Effector memory CD8-positive, alpha-beta T cell (primary cell): Measurements from ENCODE around the gene NKTR.
A peak's percentile ranks its signal among the peaks of the same experiment; 100 is the strongest.

Source experiments
- ATAC-seq: fragments of 150-1000 bp; cut with Tn5 transposase; replicated peaks from 2 replicates; pipeline ENCODE4 v1.10.0; 2021; ENCODE audit warnings: mild to moderate bottlenecking, moderate library complexity
- DNase-seq, 3 experiments: peaks; one replicate each; pipeline ENCODE4 v3.0.0; 2021
- H3K27ac Mint-ChIP-seq, 2 donors: one replicate each; pipeline ENCODE4 v1.8.0; 2022; ENCODE audit warnings: mild to moderate bottlenecking in 2 of 2, mixed read lengths in 2 of 2, moderate library complexity in 2 of 2
- H3K27me3 Mint-ChIP-seq, 2 donors: one replicate each; pipeline ENCODE4 v1.8.0; 2022; ENCODE audit warnings: mixed read lengths in 2 of 2
- H3K36me3 Mint-ChIP-seq: one replicate; pipeline ENCODE4 v1.8.0; 2022; ENCODE audit warnings: mild to moderate bottlenecking, moderate library complexity, mixed read lengths; ENCODE audit not compliant: insufficient read depth
- H3K4me1 Mint-ChIP-seq, 2 donors: one replicate each; pipeline ENCODE4 v1.8.0; 2022; ENCODE audit warnings: low read depth in 2 of 2, mixed read lengths in 2 of 2
- H3K4me3 Mint-ChIP-seq, 2 donors: one replicate each; pipeline ENCODE4 v1.8.0; 2022; ENCODE audit warnings: mild to moderate bottlenecking in 2 of 2, mixed read lengths in 2 of 2, moderate library complexity in 2 of 2
- H3K9me3 Mint-ChIP-seq, 2 donors: one replicate each; pipeline ENCODE4 v1.8.0; 2022; ENCODE audit warnings: mixed read lengths in 2 of 2

The NKTR gene

DNA sequence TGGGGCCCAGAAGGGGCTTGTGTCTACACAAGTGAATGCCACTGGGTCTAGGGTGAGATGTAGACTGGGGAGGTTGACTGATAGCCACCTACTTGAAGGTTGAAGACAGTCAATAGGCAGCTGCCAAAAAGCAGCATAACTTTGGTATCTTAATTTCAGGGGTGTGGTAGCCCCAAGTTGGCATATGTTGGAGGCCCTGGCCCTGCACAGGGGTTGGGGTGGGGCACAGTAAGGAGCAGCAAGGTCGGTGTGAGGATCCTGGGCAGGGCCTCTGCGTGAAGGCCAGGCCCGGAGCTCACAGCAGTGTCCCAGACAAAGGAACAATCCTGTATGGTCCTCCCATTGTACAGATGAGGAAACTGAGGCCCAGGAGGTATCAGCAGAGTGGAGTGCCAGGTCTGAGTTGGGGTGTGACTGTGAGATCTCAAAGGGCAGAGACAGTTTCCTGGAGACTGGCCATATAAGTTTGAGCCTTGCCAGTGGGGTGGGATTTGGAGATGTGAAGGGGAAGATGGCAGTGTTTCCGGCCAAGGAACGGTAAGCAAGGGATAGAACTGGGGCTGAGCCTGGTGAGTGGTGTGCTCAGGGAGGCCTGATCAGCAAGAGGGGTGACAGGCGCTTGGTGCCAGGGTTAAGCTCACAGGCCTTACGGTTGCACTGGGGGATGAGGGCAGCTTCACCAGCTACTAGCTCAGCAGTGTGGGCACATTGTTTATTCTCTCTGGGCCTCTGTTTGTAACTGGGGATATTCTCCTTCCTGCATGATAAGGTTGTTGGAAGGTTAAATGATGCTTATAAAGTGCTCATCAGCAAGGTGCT lies 86.6 kb downstream of the NKTR start:
- Mint-ChIP-seq H3K9me3 (no peaks in the 10 kb centered on the region), H3K4me3 (no peak overlapping the region), H3K4me1 (peaks cover 0 to 2% of the 10 kb centered on the region in 2 donors), H3K27ac (no peak overlapping the region), H3K36me3 (no peaks in the 10 kb centered on the region), H3K27me3 (peaks cover 17 to 79% of the 10 kb centered on the region in 2 donors)
- no peak for ATAC-seq
- DNase-seq, result no peak

DNA sequence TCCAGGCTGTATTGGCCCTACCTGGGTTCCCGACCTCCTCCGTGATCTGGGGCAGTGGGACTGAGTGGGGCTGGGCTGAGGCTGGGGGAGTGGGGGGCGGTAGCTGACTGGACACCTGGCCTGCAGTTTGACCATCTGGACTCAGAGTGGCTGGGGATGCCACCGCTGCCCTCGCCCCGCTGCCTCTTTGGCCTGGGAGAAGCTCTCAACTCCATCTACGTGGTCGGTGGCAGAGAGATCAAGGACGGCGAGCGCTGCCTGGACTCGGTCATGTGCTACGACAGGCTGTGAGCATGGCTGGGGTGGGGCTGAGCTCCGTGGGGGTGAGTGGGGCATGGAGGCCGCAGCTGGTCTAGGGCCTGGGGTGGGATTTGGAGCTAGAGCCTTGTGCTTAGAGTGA lies 87.5 kb downstream of the NKTR start:
- H3K9me3 Mint-ChIP-seq, result no peaks in the 10 kb centered on the region
- no peaks in the 10 kb centered on the region for H3K36me3 Mint-ChIP-seq
- H3K27me3 Mint-ChIP-seq, result peaks cover 12 to 73% of the 10 kb centered on the region in 2 donors
- ATAC-seq, result no peak
- H3K4me1 Mint-ChIP-seq, result peaks cover 0 to 2% of the 10 kb centered on the region in 2 donors
- no peak for DNase-seq
- H3K4me3 Mint-ChIP-seq, result no peak overlapping the region
- H3K27ac Mint-ChIP-seq, result peak overlapping the region in 1 of 2 donors; percentile 26

GRCh38 chr3:42688487-42689420 lies 88.3 kb downstream of the NKTR start:
- peaks cover 7 to 66% of the 10 kb centered on the region in 2 donors for H3K27me3 Mint-ChIP-seq
- H3K36me3 Mint-ChIP-seq, result no peaks in the 10 kb centered on the region
- peaks cover 0 to 2% of the 10 kb centered on the region in 2 donors for H3K4me1 Mint-ChIP-seq
- DNase-seq (no peak), ATAC-seq (no peak)
- no peaks in the 10 kb centered on the region for H3K9me3 Mint-ChIP-seq
- no peak overlapping the region for H3K27ac Mint-ChIP-seq
- no peak overlapping the region for H3K4me3 Mint-ChIP-seq

DNA sequence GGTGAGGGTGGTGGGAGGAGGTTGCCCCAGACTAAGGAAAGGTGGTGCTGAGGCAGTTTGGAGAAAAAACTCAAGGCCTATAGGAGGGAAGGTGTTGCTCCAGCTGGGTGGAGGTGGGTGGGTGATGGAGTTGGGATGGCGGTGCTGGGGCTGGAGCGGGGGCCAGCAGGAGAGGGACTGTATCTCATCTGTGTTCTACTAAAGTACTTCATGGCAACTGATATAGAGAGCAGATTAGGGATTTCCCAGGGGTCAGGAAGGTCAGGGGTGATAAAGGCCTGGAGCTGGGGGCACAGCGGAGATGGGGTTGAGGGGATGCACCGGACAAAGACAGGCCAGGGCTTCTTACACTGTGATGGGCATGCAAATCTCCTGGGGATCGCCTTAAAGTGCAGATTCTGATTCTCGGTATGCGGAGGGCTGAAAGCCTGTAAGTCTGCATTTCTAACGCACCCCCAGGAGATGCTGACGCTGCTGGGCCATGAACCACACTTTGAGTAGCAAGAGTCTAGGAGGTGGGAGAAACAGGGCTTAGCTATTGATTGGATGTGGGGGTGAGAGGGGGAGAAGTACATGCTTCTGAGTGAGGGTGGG lies 89.0 kb downstream of the NKTR start:
- Mint-ChIP-seq H3K9me3 (no peaks in the 10 kb centered on the region), H3K4me3 (no peak overlapping the region), H3K4me1 (peaks cover 0 to 2% of the 10 kb centered on the region in 2 donors), H3K27ac (peak overlapping the region in 1 of 2 donors; percentile 15), H3K36me3 (no peaks in the 10 kb centered on the region), H3K27me3 (peaks cover 7 to 64% of the 10 kb centered on the region in 2 donors)
- no peak for DNase-seq
- ATAC-seq, result no peak

- H3K36me3 Mint-ChIP-seq, result no peaks in the 10 kb centered on the region
- H3K9me3 Mint-ChIP-seq, result no peaks in the 10 kb centered on the region
- H3K4me3 Mint-ChIP-seq, result no peak overlapping the region
- peaks cover 7 to 57% of the 10 kb centered on the region in 2 donors for H3K27me3 Mint-ChIP-seq
- H3K4me1 Mint-ChIP-seq, result peaks cover 0 to 2% of the 10 kb centered on the region in 2 donors
- DNase-seq, result no peak
- ATAC-seq, result no peak
- H3K27ac Mint-ChIP-seq, result peak overlapping the region in 1 of 2 donors; percentile 15
Observed at GRCh38 chr3:42690191-42690590, 89.7 kb downstream of the NKTR start.

DNA sequence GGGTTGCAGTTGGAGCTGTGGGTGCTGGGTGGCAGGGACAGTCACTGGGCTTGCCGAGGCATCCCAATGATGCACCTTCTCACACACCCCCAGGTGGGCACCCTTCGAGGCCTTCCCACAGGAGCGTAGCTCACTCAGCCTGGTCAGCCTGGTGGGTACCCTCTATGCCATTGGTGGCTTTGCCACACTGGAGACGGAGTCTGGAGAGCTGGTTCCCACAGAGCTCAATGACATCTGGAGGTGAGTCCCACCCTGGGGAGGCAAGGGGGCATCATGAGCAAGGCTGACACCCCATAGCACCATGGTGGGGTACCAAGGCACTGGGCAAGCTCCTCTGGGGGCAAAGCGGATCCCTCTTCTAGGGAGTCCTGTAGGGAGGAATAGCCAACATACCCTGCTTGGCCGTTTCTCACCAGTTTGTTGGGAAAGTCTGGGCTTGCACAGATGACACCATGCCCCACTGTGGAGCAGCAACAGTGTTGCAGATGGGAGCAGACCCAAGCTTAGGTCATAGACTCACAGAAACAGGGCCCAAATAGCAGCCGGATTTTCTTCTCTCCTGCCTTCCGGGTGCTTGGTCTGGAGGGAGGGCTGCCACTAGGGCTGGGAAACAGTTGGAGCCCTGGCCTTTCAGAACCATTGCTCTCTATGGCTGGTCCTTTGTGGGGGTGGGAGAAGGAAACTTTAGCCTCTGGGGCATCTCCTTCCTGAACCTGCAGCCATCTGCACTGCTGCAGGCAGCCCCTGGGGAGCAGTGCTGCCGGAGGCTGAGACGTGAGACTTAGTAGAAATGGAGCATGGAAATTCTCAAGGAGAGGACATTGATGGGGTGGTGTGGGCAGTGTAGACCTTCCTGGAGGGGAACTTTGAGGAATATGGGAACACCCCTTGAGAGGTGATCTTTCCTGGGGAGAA lies 90.5 kb downstream of the NKTR start:
- no peaks in the 10 kb centered on the region for H3K36me3 Mint-ChIP-seq
- no peaks in the 10 kb centered on the region for H3K4me1 Mint-ChIP-seq
- H3K9me3 Mint-ChIP-seq, result no peaks in the 10 kb centered on the region
- ATAC-seq (no peak), DNase-seq (no peak)
- no peak overlapping the region for H3K4me3 Mint-ChIP-seq
- peaks cover 7 to 49% of the 10 kb centered on the region in 2 donors for H3K27me3 Mint-ChIP-seq
- H3K27ac Mint-ChIP-seq, result no peak overlapping the region

- no peak overlapping the region for H3K27ac Mint-ChIP-seq
- ATAC-seq, result no peak
- no peaks in the 10 kb centered on the region for H3K36me3 Mint-ChIP-seq
- no peaks in the 10 kb centered on the region for H3K4me1 Mint-ChIP-seq
- DNase-seq, result no peak
- H3K27me3 Mint-ChIP-seq, result peaks cover 1 to 39% of the 10 kb centered on the region in 2 donors
- H3K9me3 Mint-ChIP-seq, result no peaks in the 10 kb centered on the region
- H3K4me3 Mint-ChIP-seq, result no peak overlapping the region
Observed at GRCh38 chr3:42691816-42692666, 91.6 kb downstream of the NKTR start.

GRCh38 chr3:42692667-42693529 lies 92.4 kb downstream of the NKTR start:
- no peaks in the 10 kb centered on the region for H3K36me3 Mint-ChIP-seq
- ATAC-seq (no peak), DNase-seq (no peak)
- no peaks in the 10 kb centered on the region for H3K9me3 Mint-ChIP-seq
- H3K27ac Mint-ChIP-seq, result no peak overlapping the region
- H3K27me3 Mint-ChIP-seq, result peaks cover 0 to 30% of the 10 kb centered on the region in 2 donors
- no peaks in the 10 kb centered on the region for H3K4me1 Mint-ChIP-seq
- H3K4me3 Mint-ChIP-seq, result no peak overlapping the region

GRCh38 chr3:42693530-42693930 lies 93.0 kb downstream of the NKTR start:
- H3K27ac Mint-ChIP-seq, result no peak overlapping the region
- no peak overlapping the region for H3K4me3 Mint-ChIP-seq
- H3K27me3 Mint-ChIP-seq, result peaks cover 0 to 24% of the 10 kb centered on the region in 2 donors

GRCh38 chr3:42694366-42694765 lies 93.9 kb downstream of the NKTR start:
- Mint-ChIP-seq H3K4me1 (peaks cover 6% of the 10 kb centered on the region in 2 donors), H3K27ac (no peak overlapping the region), H3K9me3 (no peaks in the 10 kb centered on the region), H3K27me3 (peaks cover 0 to 16% of the 10 kb centered on the region in 2 donors), H3K36me3 (no peaks in the 10 kb centered on the region), H3K4me3 (no peak overlapping the region)
- DNase-seq, result no peak
- no peak for ATAC-seq

More at GRCh38 chr3:42693530-42693930, 93.0 kb downstream of the NKTR start:
- ATAC-seq, result no peak
- no peaks in the 10 kb centered on the region for H3K36me3 Mint-ChIP-seq
- DNase-seq, result no peak
- peaks cover 1 to 2% of the 10 kb centered on the region in 2 donors for H3K4me1 Mint-ChIP-seq
- no peaks in the 10 kb centered on the region for H3K9me3 Mint-ChIP-seq
